GM19397 (cell line): ENCODE results near the gene FREM1.

Source experiments
- ATAC-seq: cut with Tn5 transposase; IDR thresholded peaks from one replicate; pipeline ENCODE4 v1.9.1; 2021; ENCODE audit warnings: mild to moderate bottlenecking, moderate library complexity; ENCODE audit not compliant: unreplicated experiment

FREM1 gene

DNA sequence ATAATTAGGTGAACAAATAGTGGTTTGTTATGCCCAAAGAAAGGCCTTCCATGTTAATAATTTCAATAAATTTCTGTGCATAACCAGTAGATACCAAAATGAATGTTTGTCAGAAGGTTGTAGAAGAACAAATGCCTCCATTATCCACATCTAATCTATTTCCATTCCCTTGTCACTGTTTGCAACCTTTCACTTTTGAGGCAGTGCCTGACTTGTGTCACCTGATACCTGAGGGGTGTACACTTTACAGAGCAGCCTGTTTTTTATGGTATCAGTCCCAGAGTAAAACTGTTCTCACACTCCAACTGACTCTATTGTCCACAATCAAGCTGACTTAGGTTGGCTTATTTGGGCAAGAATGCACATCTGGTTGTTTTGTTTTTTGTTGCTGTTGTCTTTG lies 40.1 kb downstream of the FREM1 start:
- no peak for ATAC-seq

DNA sequence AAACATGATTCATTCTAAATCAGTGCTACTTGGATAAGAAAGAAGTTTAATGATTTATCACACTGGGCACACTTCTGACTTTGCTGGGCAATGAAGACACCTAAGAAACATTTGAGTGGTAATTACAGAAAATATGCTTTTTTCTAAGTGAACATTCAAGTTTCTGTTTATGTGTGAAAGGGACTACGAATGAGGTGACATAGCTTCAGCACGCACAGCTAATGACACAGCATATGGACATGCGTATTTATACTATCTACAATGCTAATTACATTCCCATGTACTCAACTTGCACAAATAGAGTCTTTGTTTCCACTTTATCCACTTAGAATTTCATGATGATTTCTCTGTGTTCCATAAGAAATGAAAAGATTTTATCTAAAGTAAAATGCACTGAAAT lies 40.6 kb downstream of the FREM1 start:
- ATAC-seq = no peak

DNA sequence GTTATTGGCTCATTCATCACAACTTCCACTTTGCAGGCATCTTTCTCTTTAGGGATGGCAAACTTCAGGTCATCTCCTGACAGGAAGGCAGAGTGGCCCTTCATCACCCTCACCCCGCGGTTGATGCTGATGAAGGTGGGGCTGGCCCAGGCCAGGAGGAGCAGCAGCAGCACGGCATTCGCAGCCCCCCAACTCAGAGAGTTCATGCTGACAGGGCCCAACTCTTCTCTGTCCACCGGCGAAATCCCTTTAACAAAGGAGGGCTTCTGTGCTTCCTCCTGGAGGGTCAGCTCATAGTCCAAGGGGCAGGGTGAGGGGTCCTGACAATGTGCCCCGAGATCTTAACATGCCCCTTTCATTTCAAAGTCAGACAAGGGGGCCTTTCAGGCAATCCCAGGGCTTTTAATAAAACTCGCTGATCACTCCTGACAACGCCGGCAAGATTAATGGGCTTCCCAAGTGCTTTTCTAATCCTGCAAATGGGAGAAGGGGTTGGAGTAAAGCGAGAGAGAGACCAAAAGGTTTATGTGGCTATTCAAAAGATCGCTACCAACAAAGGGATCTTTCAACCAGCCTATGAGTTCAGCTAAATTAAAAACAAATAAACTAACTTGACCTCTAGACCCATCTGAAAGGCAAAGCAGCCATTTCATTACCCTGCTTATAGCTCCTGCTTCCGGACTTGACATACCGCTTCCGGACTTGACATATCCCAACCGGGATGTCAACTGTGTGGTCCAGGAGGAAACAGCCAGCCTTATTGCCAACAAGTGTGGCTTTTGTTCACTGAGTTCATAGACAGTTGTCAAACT lies 41.2 kb downstream of the FREM1 start:
- no peak for ATAC-seq

DNA sequence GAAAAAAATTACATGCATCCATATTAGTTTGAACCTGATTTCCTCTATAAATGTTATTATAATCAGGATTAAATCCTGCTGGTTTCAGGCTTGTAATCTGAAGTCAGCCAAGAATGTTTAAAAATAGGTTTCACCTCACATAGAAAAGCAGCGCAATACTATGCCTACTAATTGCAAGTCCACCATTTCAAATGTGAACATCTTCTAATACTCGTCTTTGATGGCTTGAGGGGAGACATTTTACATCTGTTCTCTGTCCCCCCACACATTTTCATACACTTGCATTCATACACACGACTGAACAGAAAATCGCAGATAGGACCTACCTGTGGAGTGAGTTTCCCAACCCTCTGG lies 41.8 kb downstream of the FREM1 start:
- ATAC-seq = no peak

DNA sequence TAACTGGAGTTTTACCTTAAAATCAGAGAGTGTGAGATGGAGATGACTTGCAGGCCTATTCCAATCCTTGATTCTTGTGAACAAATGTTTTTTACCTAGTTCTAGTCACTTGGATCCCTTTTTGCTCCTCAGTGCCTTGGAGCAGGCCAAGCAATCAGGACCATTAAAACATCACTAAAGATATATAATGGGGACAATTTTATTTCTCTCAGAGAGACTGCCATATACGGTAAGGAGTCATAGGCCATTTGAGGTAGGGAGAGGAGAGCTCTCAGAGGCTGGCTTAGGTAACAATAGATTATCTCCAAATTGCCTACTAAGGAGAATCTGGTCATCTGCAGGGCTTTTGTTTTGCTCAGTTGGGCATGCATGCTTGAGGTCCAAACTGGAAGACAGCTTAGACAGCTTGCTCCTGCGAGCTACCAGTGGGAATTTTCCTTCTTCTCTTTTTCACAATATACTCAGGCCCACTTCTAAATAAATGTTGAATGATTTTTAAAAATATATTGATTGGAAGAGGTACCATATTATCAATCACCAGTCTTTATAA lies 44.0 kb downstream of the FREM1 start:
- ATAC-seq = no peak

DNA sequence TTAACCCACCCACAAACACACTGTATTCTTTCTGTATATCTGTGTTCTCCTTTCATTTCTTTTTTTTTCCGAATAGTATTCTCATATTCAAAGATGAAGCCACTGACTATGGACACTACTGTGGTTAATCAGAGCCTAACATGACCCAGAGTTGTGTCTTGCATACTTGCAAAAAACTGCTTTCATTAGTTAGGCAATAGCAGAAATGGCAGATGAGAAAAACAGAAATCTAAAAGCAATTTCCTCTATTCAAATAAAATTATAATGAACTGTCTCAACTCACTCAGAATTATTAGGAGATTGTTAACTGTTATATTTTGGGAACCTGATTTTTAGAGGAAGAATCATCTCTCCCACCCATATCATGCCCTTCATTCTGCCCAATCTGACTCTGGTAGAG lies 45.9 kb downstream of the FREM1 start:
- ATAC-seq = no peak

DNA sequence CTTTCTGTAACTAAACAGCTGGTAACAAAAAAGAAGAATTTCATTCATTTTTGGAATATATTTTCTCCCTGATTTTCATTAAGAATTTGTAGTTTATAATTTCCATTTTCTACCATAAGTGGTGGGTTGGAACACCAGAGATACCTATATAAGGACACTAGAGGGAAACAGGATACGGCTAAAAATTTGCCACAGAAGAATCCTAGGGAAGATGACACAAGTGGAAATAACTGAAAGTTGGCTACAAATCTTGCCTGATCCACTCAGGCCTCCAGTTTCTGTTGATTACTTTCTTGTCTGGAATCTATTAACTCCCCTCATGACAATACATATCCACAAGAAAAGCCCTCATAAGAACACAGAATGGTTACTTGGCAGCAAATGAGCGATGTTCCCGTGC lies 46.8 kb downstream of the FREM1 start:
- ATAC-seq = no peak

DNA sequence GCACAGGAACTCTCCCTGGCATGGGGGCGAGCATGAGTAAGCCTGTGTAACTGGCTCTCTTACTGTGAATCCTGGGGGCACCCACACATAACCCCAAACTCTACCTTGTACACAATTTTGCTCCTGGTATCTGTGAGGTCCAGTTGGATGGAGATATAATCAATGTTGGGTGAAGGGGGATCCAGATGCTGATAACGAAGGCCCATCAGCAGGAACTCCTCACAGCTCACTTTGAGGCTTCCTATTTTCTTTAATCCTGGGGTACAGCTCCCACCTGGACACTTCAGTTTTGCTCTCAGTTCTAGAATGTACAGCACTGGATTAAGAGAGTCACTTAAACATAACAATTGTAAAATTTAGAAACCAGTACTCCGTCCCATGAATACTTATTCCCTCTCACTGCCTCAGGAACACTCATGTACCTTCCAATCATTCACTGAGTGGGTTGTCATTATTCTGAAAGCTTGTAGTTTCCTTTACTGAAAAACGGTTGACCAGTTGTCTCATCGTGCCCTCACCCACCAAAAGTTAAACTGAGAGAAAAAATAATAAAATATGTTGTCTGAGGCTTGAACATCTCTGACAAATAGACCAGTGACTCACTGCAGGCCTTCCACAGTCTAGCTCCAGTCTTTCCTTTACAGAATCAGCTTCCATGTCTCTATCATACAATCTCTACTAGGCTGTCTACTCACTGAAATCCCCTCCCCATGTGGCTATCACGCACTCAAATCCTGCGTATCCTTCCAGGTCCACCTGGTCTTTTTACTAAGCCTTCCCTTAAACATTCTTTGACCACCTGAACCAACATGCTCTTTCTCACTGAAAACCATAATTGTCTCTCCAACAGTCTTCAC lies 52.6 kb downstream of the FREM1 start:
- ATAC-seq = no peak

DNA sequence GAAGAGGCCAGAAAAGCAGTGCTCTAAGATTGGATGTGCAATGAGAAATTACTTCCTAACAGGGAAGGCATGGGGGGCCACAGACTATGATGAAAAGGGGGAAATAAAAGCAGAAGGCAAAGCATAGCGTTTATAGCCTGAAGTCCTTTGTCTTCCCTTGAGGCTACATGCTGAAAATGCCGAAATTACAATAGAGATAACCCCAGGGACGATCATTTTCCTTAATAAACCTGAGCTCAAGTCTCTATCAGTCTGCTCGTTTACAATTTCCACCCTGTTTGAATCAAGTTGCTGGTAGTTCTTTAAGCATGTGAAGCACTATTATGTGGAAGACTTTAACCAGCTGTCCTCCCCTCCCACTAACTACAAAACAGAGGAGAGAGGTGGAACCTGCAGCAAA lies 60.4 kb downstream of the FREM1 start:
- no peak for ATAC-seq

DNA sequence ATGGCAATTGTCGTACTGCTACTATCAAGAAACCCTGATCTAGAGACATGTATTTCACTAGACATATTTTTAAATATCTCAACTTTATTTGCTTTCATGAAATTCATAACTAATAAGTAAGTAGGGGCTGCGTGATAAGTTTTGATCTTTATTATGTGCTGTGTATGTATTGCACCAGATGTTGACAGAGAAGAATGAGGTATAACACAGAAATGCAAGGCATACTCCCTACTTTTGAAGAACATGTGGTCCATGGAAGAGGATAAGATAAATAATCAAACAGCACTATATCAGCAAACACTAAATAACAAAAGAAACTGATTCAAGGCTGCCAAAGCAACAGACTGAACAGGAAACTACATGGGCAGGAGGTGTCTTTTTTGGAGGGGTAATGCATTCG lies 60.9 kb downstream of the FREM1 start:
- no peak for ATAC-seq

DNA sequence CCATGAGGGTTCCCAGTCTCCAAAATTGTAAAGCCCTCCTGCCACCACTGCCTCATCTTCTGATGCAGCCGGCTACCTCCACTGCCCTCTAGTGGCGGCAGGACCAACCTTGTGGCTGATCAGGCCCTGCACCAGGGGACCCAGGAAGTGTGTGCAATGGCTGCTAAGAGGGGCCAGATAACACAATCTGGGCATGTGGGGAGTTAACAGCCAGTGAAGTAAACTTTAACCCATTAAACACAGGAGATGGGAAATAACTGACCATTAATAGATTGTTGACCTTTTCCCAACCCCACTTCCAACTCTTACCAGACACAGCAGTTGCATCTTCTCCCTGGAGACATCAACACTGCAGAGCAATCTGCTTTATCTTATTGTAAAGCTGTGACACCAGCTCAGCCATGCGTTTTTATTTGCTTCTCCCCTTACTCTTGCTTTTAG lies 63.3 kb downstream of the FREM1 start:
- ATAC-seq = peak; percentile 98

DNA sequence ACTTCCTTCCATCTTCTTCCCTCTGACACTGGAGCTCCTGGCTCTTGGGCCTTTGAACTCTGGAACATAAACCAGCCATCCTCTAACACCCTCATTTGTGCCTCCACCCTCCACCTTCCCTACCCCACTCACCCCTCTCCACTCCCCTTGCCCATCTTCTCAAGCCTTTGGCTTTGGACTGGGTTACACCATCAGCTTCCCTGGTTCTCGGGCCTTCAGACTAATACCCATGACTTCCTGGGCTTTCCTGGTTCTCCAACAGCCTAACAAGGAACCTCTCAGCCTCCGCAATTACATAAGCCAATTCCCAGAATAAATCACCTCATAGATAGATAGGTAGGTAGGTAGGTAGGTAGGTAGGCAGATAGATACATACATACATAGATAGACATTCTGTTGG lies 67.1 kb downstream of the FREM1 start:
- ATAC-seq = no peak

DNA sequence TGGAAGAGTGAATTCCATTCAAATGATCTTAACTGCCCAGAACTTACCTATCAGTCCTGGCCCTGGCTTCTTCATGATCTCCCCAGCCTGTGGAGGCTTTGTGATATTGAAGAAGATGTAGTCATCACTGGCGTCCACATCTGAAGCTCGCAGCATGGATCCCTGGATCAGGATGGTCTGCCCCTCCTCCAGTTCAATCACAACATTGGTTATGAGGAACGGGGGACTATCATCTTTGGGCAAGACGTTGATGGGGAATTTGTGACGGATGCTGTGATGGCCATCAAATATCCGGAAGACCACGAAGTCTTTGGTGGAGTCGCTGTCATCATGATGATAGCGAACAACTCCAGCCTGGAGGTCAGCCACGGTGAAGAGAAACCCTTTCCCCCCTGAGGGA lies 68.0 kb downstream of the FREM1 start:
- ATAC-seq = no peak

DNA sequence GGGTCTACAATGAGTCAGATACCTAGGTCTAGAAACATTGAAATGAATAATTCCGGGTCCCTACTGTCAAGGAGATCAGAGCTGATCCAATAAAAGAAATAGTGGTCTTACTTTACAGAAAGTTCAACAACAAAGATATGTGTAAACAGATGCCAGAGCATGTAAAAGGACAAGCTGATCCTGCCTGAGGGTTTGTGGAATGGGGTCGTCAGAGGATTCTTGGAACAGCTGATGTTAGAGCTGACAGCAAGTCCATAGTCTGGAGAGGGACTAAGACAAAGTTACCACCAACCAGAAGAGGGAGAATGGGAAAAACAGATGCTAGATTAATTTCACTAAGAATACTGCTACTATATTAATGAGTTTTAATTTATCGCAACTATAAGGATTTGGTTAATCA lies 71.5 kb downstream of the FREM1 start:
- ATAC-seq = no peak

DNA sequence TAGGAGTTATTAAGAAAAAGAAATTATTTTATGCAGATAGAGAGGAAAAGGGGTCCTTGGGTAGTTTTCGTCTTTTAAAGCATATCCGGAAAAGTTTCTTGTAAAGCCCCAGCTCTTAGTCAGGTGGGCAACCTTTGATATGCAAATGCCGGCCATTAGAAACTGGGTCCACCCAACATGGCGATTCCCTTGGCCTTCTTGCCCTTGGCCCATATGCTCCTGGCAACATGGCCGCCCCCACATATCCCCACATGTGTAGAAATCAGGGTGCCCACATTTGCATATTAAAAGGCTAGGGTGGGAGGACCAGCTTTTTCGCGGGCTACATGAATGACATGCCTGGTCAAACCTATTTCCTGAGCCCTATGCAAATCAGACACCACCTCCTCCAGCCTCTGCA lies 73.3 kb downstream of the FREM1 start:
- ATAC-seq = no peak

DNA sequence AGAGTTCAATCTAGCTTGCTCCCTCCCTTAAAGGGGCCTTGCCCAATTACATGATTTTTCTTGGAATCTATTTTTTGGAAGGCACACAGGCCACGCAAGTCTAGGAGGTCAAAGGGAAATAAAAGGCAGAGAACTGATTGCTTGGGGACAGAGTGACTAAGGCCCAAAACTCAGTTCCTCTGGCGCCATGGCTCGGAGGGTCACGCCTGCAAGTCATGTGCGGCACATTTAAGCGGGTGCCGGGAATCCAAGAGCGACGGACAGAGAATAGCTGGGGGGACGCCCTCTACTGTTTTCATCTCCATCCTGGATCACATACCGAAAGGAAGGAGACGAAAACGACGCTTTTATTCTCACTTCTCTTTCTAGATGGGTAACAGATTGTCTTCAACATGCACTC lies 78.6 kb downstream of the FREM1 start:
- no peak for ATAC-seq

DNA sequence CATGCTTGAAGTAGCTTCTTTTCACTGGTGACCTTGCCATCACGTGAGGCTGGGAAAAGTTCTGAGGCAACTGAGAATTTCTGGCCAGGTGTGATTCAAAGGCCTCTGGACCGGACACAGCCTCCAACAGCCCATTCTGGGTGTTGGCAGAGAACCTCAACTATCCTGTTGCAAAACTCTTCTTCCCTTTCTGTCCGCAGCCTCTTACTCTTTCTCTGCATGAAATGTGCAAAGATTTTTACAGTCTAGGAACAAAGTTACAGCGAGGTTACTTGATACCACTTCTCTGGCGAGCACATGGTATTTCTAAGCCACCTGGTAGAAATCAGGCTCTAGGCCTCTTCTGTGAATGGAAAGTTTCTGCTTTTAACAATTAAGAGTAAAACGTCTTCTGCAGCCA lies 79.2 kb downstream of the FREM1 start:
- no peak for ATAC-seq

DNA sequence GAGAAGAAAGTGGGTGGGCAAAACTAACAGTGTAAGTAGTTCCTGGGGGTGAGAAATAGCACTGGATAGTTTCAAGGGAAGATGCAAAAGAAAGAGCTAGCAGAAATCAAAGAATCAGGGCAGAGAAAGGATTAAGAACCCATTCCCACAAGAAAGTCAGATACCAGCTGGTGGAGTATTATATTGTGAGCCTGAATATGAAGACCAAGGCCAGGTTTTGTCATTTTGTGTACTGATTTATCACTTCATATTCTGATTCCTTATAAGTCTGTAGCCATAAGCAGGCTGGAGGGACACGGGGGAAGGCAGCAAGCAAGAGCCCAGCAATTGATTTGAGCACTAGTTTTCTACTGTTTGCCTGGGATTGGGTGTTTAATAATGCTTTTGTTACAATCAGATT lies 80.2 kb downstream of the FREM1 start:
- no peak for ATAC-seq

DNA sequence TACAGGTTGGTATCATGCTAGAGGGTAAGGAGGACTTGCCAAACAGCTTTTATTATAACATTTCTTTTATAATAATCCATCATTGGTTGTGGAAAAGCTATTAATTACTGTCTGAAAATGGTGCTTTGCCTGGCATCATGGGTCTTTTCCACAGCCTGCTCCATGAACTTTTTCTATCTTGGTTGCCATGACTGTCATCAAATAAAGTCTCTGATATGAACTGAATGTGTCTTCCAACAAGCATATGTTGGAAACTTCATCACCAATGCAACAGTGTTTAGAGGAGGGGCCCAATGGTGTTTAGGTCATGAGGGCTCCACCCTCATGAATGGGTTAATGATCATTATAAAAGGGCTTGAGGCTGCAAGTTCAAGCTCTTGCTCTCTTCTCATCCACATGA lies 81.0 kb downstream of the FREM1 start:
- ATAC-seq = no peak

DNA sequence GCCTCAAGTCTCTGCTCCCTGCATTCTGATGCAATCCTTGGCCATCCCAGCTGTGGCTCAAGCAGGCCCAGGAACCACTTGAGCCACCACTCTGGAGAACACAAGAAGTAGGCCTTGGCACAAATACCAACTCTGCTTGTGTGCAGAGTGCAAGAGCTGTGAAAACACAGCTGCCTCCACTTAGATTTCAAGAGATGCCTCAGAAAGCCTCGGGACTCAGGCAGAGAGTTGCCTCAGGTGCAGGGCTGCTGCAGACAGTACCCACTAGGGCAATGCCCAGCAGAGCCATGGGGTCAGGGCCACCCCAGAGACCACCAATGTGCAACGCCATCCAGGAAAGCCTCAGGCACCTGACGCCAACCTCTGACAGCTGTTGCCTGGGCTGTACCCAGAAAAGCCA lies 82.4 kb downstream of the FREM1 start:
- ATAC-seq = no peak

DNA sequence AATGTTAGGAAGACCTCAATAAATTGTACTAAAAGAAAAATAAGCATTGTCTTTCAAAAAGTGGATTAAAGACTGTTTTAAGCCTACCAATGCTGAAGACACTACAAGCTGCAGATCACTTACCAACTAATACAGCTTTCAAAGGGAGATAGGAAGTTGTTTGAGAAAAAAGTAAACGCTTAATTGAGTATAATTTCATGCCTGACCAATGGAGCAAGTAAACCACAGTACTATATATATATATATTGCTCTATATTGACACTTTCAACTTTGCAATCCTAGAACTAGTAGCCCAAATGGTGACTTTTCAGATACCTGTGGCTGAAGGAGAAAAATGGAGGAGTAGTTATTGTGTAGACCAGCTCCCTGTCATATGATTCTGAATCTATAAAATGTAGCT lies 85.7 kb downstream of the FREM1 start:
- no peak for ATAC-seq

DNA sequence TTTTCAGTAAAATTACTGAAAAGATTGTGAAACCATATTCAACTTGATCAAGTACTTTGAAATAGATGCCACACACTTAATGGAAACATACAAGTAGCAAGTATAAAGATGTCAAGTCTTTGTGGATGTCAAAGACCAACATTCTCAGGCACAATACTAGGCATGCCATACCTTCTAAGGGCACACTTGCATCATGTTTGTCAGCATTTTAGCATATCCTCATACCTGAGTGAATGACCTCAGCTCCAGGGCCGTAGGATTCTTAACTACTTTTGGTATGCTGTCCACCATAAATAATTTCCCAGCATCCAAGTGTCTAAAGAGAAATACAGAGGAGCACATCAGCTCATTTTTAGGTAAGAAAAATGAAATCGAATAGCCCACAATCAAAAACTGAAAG lies 86.4 kb downstream of the FREM1 start:
- ATAC-seq = no peak
